A549 treated with DMSO at 1 μM for 4 hours (cell line): ENCODE data around the gene PIGT. TPM values are rescaled to one million over a fixed set of nuclear protein-coding genes. Genes with fewer than 3 reads are reported as not detected.

Experiments
- total RNA-seq: library from RNA; stranded (reverse); fragments of 200-300 nt; extraction: Qiagen RNA extraction; gene quantifications from 5 replicates; pipeline ENCODE4 v1.2.3, GENCODE V29; 2022; ENCODE audit warnings: low read depth

The PIGT gene
- 89.3 to 101 TPM (median 93.2 TPM) in 5 replicates for total RNA-seq

GRCh38 chr20:45415822-45416637 is at the start of gene PIGT:
Gene PIGT (plus strand): TSS chr20:45416141. CDS start chr20:45416157, 16 bp downstream.

GRCh38 chr20:45378191-45378590 is 37.8 kb upstream of the PIGT start, which contains the start of gene TP53TG5:
Gene TP53TG5 (minus strand): TSS chr20:45378325. CDS start chr20:45378236, 89 bp downstream.

DNA sequence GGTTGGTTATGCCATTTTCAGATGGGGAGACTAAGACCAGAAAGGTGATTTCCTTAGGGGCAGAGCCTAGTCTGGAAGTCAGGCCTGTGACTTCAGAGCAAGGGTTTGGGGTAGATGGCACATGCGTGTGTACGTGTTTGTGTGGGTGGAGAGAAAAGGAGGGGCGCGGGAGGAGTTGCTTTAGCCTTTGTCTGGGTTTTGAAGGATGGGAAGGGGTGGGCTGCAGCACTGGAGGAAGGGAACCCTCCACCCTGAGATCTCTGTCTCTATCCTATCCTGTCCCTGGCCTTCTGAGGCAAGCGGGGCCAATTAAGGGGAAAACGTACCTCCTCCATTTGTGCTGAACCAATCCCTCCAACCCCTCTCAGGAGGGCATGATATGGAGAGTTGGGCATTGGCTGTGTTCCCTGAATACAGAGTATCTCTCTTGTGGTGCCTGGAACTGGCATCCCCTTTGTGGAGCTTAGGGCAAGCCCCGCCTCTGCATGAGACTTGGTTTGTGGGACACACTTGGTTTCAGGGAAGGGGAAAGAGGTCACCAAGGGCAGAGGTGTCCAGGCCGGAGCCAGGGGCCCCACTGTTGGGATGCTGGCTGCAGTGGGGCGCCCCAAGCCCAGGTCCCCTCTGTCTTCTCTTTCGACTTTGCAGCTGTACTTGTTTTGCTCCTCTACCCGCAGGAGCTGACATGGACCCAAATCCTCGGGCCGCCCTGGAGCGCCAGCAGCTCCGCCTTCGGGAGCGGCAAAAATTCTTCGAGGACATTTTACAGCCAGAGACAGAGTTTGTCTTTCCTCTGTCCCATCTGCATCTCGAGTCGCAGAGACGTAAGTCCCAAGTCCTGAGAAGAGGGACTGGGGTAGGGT is 7.9 kb upstream of the PIGT start, which contains the start of gene DBNDD2:
Gene DBNDD2 (plus strand): TSS at position 507 of the 863 bp plus-strand sequence. CDS start 179 bp downstream, at position 686.

DNA sequence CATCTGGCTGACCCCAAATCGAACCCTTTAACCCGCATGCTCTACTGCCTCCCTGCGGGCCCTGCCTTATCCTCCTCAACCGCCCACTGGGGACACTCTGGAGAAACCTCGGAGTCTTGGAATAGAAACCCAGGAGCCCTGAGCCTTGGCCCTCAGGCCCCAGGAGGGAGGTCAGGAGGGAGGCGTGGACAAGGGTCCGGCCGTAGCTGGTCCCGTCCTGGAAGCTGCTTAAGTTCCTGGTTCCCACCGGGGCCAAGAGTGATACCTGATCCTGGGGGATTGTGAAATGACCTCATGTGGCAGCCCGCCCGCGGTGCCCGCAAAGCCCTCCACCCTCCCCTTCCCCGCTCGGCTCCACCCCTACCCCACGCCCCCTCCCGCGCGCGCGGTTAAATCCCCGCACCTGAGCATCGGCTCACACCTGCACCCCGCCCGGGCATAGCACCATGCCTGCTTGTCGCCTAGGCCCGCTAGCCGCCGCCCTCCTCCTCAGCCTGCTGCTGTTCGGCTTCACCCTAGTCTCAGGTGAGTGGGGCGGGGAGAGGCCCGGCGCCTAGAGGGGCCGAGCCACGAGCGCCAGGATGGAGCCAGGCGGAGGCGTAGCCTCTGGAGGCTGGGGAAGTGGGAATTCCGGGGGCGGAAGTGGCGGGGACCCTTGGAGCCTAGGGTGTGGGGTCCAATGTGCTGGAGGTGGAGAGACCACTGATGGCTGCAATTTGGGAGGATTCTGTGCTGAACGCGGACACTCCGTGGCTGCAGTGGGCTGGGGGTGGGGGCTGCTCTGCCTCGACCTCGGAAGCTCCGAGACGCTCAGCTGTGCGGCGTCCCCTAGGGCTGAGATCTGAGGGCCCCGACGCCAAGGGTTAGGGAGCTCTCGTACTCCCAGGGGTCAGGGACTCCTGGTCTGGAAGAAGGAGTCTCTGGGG is 53.7 kb downstream of the PIGT start, which contains the start of gene WFDC2:
Gene WFDC2 (plus strand): TSS at position 418 of the 926 bp plus-strand sequence. CDS start 29 bp downstream, at position 447.

Other genes with a start within 250 kb of the PIGT start
- gene PI3, start 241.2 kb upstream of the PIGT start, total RNA-seq: 2.3 to 4.5 TPM (median 3.2 TPM) in 5 replicates
- not detected in 5 replicates for gene SEMG1, start 209.1 kb upstream of the PIGT start, total RNA-seq
- not detected in 5 replicates for gene SEMG2, start 194.8 kb upstream of the PIGT start, total RNA-seq
- 9.1 to 13.4 TPM (median 11.7 TPM) in 5 replicates for gene SLPI, start 161.6 kb upstream of the PIGT start, total RNA-seq
- gene RBPJL, start 109.3 kb upstream of the PIGT start, total RNA-seq: not detected in 5 replicates
- gene MATN4, start 107.8 kb upstream of the PIGT start, total RNA-seq: 0.09 to 0.14 TPM (median 0.13 TPM) in 4 of 5 replicates, not detected in the other
- 120 to 180 TPM (median 141 TPM) in 5 replicates for gene SDC4, start 67.7 kb upstream of the PIGT start, total RNA-seq
- 28.1 to 35.6 TPM (median 34.4 TPM) in 5 replicates for gene SYS1, start 53.0 kb upstream of the PIGT start, total RNA-seq
- gene TP53TG5, start 37.8 kb upstream of the PIGT start, total RNA-seq: not detected in 5 replicates
- 24.5 to 28.8 TPM (median 25.3 TPM) in 5 replicates for gene DBNDD2, start 7.9 kb upstream of the PIGT start, total RNA-seq
- gene WFDC2, start 53.6 kb downstream of the PIGT start, total RNA-seq: 0.15 to 0.19 TPM in 2 of 5 replicates, not detected in the others
- gene SPINT3, start 99.5 kb downstream of the PIGT start, total RNA-seq: not detected in 5 replicates
- gene WFDC6, start 123.3 kb downstream of the PIGT start, total RNA-seq: not detected in 5 replicates
- gene EPPIN, start 131.3 kb downstream of the PIGT start, total RNA-seq: not detected in 5 replicates
- gene WFDC8, start 163.1 kb downstream of the PIGT start, total RNA-seq: not detected in 5 replicates
- gene WFDC10A, start 213.6 kb downstream of the PIGT start, total RNA-seq: not detected in 5 replicates
- not detected in 5 replicates for gene WFDC9, start 215.1 kb downstream of the PIGT start, total RNA-seq